ENCODE data around the gene PCBP3. TPM values are rescaled to one million over a fixed set of nuclear protein-coding genes. Genes with fewer than 3 reads are reported as not detected.

PCBP3 gene
- total and polyA plus RNA-seq, 2 of the 13 experiments (the other 11 are each of a cell fraction or from before 2014, with no cell fraction given): not detected

DNA sequence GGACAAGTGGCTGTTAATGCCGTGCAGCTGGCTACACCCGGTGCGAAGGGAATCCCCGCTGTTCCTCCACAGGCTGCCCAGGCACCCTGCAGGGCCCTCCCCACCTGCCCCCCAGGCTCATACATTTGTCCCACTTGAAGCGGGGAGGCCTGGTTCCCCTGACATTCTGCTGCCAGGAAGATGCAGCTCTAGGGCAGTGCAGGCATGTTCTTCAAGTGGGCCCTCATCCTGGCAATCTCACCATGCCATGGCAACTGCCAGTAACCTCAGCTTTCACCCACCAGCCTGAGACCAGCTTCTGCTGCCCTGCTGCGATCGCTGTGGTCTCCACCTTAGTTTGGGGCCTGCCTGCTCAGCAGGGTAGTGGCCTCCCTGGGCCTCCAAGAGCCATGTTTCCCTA lies 186.1 kb downstream of the PCBP3 start:
- H3K36me3 ChIP-seq (replicated peaks in 1 of 2; ENCODE audit: control insufficient read depth in 1 of 2, insufficient read depth in 2 of 2, low read length in 2 of 2): no peaks in the 10 kb centered on the region
- no peaks in the 10 kb centered on the region for H3K4me1 ChIP-seq (ENCODE audit: insufficient read depth, low read length)
- H2AFZ ChIP-seq (ENCODE audit: low read length): no peak overlapping the region
- H4K20me1 ChIP-seq (ENCODE audit: insufficient read depth, low read length): no peaks in the 10 kb centered on the region
- H3K4me2 ChIP-seq (ENCODE audit: low read depth, low read length): no peak overlapping the region
- no peak overlapping the region for H3K27ac ChIP-seq (ENCODE audit: extremely low read length, insufficient read depth, low read length)
- TF ChIP-seq ZNF775 (CRISPR knock-in tag; IDR thresholded peaks at IDR 0.05; ENCODE audit: borderline replicate concordance): no peak
- no peak for TF ChIP-seq ZNF253 (CRISPR knock-in tag; IDR thresholded peaks at IDR 0.05; ENCODE audit: borderline replicate concordance)
- TF ChIP-seq PAF1 (CRISPR knock-in tag; IDR thresholded peaks at IDR 0.05): no peak
- TF ChIP-seq ATM (IDR thresholded peaks at IDR 0.05; ENCODE audit: borderline replicate concordance): no peak
- TF ChIP-seq RXRB (CRISPR knock-in tag; IDR thresholded peaks at IDR 0.05; ENCODE audit: borderline replicate concordance): no peak
- no peak for TF ChIP-seq CBFB (CRISPR knock-in tag; IDR thresholded peaks at IDR 0.05)
- TF ChIP-seq ZNF609 (CRISPR knock-in tag; IDR thresholded peaks at IDR 0.05; ENCODE audit: borderline replicate concordance): no peak
- TF ChIP-seq CREBL2 (CRISPR knock-in tag; IDR thresholded peaks at IDR 0.05; ENCODE audit: borderline replicate concordance): no peak
- no peak for TF ChIP-seq RNF219 (CRISPR knock-in tag; IDR thresholded peaks at IDR 0.05)
- no peak for TF ChIP-seq ZNF225 (CRISPR knock-in tag; IDR thresholded peaks at IDR 0.05)
- TF ChIP-seq RBAK (CRISPR knock-in tag; IDR thresholded peaks at IDR 0.05): no peak
- TF ChIP-seq ZNF878 (CRISPR knock-in tag; IDR thresholded peaks at IDR 0.05): no peak
- no peak for TF ChIP-seq ZNF746 (CRISPR knock-in tag; IDR thresholded peaks at IDR 0.05)
- no peak for TF ChIP-seq TEAD3 (CRISPR knock-in tag; optimal IDR thresholded peaks at IDR 0.05; ENCODE audit: borderline replicate concordance)
- TF ChIP-seq FLYWCH1 (CRISPR knock-in tag; IDR thresholded peaks at IDR 0.05): no peak
- no peak for TF ChIP-seq ZNF879 (CRISPR knock-in tag; IDR thresholded peaks at IDR 0.05)
- TF ChIP-seq, protein P1, sequence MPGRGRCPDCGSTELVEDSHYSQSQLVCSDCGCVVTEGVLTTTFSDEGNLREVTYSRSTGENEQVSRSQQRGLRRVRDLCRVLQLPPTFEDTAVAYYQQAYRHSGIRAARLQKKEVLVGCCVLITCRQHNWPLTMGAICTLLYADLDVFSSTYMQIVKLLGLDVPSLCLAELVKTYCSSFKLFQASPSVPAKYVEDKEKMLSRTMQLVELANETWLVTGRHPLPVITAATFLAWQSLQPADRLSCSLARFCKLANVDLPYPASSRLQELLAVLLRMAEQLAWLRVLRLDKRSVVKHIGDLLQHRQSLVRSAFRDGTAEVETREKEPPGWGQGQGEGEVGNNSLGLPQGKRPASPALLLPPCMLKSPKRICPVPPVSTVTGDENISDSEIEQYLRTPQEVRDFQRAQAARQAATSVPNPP (CRISPR knock-in tag; IDR thresholded peaks at IDR 0.05): no peak
- no peak overlapping the region for H3K9ac ChIP-seq (ENCODE audit: insufficient read depth, low read depth, low read length)
- H3K9me3 ChIP-seq (ENCODE audit: low read length): no peaks in the 10 kb centered on the region
- intact Hi-C loops (cut with micrococcal nuclease; ENCODE audit: unreplicated experiment): no loop called here
- H3K79me2 ChIP-seq (ENCODE audit: insufficient read depth, low read length): no peaks in the 10 kb centered on the region
- H3K4me3 ChIP-seq (replicated peaks in 1 of 3; ENCODE audit: insufficient read depth in 1 of 3, low read depth in 2 of 3, low read length in 3 of 3): no peak overlapping the region
- in situ Hi-C loops (cut with HindIII; ENCODE audit: extremely low pct_ligation_motif_present, low pct_unique_long_range_greater_than_20kb): no loop called here
- no peak for ATAC-seq
- BruUV-seq (replicated peaks): no TSS peak
- no CpG with 5 or more reads among the region's 7 CpGs for WGBS (ENCODE audit: low lambda C conversion rate)
- CTCF ChIA-PET (ENCODE audit: low intra/inter-chr PET ratio, low total read pairs): no interaction called here
- POLR2A ChIA-PET: no interaction called here
- no peak for FAIRE-seq
- H3K27me3 ChIP-seq (ENCODE audit: control insufficient read depth in 1 of 2, insufficient read depth in 2 of 2, low read length in 2 of 2): peaks cover 4 to 60% of the 10 kb centered on the region in 2 experiments
- DNase-seq (ENCODE audit: low spot score): no peak

Data from HepG2 (cell line).